Activated CD4-positive, CD25-positive, alpha-beta regulatory T cell (primary cell): ENCODE measurements around the gene NRN1L.
"Not testable (repeated sequence)": the region's sequence is repeated elsewhere in the genome, so short reads cannot be mapped to it uniquely, and the experiment has no call there.

Experiments used
- DNase-seq, 4 experiments: peaks; one replicate each; lab custom pipeline; 2025; lab: John Stamatoyannopoulos, UW

NRN1L gene

DNA sequence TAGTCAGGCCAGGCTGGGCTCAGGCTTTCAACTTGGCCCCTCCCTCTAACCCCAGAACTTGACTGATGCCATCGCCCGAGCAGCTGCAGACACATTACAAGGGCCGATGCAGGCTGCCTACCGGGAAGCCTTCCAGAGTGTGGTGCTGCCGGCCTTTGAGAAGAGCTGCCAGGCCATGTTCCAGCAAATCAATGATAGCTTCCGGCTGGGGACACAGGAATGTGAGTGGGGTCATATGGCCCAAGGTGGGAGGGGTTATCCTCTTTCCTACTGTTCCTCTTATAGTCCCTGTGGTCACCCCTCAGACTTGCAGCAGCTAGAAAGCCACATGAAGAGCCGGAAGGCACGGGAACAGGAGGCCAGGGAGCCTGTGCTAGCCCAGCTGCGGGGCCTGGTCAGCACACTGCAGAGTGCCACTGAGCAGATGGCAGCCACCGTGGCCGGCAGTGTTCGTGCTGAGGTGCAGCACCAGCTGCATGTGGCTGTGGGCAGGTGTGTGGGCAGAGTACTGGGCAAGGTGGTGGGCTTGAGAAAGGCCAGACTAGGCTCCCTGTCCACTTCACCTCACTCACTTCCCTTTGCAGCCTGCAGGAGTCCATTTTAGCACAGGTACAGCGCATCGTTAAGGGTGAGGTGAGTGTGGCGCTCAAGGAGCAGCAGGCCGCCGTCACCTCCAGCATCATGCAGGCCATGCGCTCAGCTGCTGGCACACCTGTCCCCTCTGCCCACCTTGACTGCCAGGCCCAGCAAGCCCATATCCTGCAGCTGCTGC is 2.1 kb upstream of the NRN1L start:
- DNase-seq, result no peak

DNA sequence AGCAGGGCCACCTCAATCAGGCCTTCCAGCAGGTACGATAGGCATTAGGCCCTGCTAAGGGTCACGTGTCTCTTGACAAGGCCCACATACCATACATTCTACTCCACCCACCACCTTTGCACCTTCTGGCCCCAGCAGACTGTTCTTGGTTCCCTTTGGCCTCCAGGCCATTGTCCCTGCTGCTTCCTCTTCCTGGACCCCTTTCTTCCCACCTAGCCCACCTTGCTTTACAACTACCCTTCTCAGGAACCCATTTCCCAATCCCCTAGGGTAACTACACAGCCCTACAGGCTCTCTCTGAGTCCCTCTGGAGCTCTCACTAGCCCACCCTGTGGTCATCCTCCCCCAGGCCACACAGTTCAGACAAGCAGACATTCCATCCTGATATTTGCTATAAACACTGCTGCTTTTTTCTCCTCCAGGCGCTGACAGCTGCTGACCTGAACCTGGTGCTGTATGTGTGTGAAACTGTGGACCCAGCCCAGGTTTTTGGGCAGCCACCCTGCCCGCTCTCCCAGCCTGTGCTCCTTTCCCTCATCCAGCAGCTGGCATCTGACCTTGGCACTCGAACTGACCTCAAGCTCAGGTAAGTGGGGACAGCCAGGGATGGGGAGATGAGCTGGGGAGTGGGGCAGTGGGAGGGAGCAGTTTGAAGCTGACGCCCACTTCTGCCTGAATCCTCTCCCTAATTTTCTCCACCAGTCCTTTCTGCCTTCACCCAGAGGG is 1.4 kb upstream of the NRN1L start:
- DNase-seq, result no peak

DNA sequence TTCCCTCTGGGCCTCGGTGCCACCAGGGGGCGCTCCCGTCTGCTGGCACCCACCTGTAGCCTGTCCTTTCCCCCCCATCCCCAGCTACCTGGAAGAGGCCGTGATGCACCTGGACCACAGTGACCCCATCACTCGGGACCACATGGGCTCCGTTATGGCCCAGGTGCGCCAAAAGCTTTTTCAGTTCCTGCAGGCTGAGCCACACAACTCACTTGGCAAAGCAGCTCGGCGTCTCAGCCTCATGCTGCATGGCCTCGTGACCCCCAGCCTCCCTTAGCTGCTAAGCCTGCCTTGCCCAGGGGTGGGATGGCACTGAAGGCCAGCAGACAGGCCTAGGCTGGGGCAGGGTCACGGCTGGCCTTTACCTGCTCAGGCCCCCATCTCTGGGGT is 818 bp upstream of the NRN1L start:
- DNase-seq, result peak; percentile 55 to 70 (median 60)

DNA sequence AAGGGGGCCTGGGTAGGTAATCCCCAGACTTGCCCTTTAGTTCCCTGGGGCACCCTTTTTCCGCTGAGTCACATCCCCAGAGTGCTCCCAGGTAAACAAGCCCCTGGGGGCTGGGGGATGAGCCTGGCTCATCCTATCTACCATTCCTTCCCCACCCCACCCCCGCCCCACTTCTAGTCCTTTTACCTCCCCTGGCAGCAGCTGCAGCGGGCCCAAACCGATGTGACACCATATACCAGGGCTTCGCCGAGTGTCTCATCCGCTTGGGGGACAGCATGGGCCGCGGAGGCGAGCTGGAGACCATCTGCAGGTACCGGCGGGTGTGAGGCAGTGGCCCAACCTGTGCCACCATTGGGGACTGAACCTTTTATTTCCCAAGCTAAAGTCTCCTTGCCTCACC is 860 bp downstream of the NRN1L start:
- no peak for DNase-seq

GRCh38 chr16:67885976-67886375 is 1.3 kb downstream of the NRN1L start:
- DNase-seq, result no peak

DNA sequence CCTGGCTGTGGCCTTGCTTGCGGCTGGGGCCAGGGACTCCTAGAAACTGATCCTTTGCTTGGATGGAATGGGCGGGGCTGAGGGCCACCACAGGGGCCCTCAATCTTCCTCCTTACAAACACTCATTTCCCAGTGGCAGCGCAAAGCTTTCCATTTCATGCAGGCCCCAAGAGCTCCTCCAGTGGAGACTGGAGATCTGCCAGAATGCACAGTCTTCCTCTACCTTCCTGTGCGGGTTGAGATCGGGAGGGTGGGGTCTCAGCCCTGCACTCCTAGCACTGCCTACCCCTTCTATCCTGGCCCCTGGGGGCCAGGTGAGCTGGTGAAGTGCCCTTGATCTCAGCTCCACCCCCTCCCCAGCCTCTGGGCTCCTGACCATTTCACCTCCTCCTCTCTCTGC is 1.7 kb downstream of the NRN1L start:
- no peak for DNase-seq

GRCh38 chr16:67888331-67888730 is 3.6 kb downstream of the NRN1L start:
- no peak for DNase-seq

DNA sequence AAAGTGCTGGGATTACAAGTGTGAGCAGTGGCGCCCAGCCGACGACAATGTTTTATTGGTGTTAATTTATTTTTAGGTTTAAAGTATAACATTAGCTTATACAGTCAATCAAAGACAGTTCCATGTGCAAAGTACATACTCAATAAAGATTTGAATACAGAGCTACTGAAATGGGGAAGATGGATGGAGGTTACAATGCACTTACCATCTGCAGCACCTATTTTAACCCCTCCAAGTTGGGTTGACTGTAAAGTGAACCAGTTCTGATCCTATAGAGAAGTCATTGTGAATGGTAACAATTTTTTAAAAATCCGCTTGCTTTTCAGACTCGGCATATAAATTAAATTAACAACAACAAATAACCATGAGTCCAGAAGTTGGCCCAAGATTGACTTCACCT is 7.7 kb downstream of the NRN1L start:
- no peak for DNase-seq

DNA sequence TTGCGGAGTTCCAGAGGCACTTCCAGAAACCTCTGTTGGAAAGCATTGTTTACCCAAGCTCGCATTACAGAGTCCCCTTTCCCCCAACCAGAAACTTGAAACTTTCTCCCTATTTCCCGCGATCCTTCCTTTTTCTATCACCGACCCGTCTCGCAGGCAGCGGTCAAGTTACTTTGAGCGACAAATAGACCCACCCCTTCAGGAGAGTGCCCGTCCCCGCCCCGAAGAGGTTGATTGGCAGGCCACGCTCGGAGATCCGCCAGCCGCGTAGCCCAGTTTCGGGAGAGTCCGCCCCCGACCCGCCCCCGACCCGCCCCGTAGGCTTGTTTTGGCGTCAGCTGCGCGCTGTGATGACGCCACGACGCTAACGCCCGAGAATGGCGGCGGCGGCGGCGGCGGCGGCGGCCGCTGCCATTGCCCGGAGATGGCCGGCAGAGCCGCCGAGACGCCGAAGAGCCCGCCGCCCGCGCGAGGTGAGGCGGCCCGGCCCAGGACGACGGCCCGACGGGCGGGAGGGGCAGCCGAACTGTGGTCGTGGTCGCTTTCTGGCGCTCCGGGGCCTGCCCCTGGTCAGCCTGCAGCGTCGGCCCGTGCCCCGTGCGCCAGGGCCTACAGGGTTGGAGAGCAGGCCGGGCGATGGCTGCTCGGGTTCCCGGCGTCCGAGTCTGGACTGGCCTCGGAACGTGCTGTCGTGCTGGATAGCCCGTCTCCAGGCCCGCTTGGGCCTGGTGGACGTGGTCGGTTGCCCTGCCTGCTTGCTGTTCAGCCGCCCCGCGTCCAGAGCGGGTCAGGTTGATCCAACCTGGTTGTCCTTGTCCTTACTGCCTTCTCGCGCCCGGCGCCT is 8.4 kb downstream of the NRN1L start, which contains the start of gene PSKH1:
Gene PSKH1 (plus strand): TSS at position 356 of the 844 bp plus-strand sequence. CDS start 15,496 bp downstream, outside the sequence.
- DNase-seq, result peak; percentile 91 to 96 (median 93)

DNA sequence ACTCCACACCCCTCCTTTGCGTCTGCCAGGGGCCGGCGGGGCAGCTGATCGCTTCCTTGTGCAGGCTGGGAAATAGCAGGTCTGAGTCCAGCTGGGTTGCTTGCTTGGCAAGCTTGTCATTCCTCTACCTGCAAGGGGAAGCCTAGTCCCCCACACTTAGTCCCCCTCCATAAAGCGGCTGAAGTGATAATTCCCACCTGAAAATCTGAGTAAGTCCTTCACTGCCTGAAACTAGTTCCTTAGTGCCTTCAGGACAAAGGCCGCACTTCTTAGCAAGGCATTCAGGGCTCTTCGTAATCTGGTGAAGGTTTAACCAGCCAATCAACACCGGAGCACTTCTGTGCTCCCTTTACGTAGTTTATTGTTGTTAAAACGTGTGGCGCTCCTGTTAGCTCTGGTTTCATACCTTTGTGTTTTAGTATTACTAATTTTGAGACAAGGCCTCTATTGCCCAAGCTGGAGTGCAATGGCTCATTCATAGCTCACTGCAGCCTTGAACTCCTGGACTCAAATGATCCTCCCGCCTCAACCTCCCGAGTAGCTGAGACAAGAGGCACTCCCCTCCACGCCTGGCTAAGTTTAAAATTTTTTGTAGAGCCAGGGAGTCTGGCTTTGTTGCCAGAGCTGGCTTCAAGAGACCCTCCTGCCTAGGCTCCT is 9.2 kb downstream of the NRN1L start:
- DNase-seq, result no peak

DNA sequence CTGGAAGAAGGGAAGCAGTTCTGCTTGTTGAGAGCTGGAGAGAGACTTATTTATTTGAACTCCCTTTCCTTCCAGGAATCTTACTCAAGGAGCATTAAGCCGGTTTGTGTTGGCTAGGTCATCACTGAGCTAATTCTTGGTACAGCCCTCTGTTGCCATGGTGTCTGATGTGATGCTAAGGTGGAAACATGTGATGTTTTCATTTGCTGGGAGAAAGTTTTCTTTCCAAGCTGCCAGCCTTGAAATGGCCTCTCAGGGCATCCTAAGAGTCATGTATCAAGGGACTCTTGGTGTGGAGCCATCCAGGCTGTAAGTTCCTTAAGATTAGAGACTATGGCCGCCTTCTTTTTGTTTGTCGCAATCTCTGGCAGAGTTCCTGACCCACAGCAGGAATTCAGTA is 12.5 kb downstream of the NRN1L start:
- DNase-seq, result no peak

DNA sequence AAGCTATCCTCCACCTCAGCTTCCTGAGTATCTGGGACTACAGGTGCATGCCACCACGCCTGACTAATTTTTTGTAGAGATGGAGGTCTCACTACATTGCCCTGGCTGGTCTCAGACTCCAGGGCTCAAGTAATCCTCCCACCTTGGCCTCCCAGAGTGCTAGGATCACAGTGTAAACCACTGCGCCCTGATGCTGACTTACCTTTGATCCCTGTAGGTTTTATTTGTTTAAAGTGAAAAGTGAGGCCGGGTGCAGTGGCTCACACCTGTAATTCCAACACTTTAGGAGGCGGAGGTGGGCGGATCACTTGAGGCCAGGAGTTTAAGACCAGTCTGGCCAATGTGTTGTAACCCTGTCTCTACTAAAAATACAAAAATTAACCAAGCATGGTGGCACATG is 17.0 kb downstream of the NRN1L start:
- no peak for DNase-seq

- DNase-seq, result no peak
Measured at GRCh38 chr16:67902831-67903230, 18.1 kb downstream of the NRN1L start.

DNA sequence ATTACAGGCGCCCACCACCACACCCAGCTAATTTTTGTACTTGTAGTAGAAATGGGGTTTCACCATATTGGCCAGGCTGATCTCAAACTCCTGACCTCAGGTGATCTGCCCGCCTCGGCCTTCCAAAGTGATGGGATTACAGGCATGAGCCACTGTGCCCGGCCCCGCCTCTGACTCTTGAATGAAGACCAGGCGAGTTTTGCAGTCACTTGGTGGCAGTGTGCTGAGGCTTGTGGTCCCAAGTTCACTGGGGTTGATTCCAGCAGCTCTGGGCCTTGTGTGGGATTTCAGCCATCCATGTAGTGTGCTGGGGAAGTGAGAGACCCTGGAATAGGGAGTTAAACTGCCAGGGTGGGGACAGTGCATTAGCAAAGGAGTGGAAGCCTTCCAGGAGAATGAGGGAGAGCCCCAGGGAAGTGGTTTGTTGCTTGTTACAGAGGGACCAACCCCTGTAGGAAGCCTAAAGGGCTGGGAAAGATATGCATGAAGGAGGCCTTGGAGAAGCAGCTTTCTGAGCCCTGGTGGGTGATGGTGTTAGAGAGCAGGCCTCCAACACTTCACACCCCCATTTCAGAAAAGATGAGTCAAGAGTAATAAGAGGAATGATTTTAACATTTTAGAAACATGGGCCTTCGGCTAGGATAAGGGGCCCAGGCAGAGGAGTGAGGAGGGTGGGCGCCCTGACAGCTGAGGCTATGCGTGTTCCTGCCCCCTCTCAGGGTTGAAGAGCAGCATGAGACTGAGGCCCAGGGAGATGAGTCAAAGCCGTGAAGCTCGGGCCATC is 22.9 kb downstream of the NRN1L start:
- DNase-seq, result no peak

- DNase-seq, result no peak
Measured at GRCh38 chr16:67909056-67909742, 24.5 kb downstream of the NRN1L start.

DNA sequence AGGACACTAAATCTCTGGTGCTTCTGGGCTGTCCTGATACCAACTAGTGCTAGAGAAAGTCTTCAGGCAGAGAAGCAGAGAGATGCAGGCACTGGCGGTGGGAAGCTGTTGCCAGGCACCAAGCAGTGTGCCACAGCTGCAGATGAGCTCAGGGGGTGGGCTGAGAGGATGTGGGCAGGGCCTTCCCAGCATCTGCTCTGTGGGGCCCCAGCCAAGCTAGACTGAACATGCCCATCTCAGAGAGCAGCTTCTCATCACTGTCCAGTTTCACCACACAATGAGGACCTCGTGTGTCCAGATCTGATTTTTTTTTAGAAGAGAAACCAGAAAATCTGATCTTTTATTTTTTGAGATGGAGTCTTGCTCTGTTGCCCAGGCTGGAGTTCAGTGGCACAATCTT is 25.5 kb downstream of the NRN1L start:
- no peak for DNase-seq

DNA sequence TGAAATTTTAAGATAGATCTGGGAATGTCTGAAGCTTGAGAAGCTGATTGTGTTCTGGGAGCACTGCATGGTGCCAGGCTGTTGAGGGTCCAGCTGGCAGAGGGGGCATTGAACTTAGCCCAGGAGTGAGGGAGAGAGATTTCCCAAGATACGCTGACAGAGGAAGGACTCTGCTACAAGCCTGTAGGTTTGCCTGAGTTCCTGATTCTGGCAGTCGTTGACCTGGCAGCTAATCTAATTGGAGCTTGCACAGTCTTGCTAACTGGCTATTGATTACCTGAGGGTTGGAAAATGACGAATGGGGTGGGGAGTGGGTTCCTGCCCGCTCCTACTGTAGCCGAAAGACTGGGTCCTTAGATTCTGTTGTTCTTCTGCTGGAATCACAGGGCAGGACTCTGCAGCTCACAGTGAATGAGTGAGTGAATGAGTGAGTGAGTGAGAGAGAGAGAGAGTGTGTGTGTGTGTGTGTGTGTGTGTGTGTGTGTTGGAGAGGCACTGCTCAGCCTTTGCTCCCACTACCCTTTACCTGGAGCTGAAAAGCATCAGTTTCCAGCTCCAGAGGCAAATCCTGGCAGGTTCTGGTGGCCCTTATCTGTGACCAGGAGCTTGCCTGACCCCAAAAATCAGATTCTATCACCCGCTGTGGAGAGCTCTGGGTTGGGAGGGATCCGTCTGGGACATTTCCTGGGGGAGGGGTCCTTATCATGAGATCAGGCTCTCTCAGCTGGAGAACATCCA is 30.2 kb downstream of the NRN1L start:
- DNase-seq, result no peak

DNA sequence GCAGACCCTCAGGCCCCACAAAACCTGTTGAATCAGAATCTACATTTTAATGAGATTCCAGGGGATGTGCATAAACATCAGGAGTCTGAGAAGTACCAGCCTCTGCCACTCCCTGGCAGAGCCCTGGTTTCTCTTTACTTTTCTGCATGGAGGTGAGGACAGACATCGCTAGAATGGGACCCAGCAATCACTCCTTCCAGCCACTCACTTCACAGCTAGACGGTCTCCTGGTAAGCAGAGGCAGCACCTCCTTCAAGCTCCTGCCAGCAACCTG is 30.7 kb downstream of the NRN1L start:
- not testable (repeated sequence) for DNase-seq

DNA sequence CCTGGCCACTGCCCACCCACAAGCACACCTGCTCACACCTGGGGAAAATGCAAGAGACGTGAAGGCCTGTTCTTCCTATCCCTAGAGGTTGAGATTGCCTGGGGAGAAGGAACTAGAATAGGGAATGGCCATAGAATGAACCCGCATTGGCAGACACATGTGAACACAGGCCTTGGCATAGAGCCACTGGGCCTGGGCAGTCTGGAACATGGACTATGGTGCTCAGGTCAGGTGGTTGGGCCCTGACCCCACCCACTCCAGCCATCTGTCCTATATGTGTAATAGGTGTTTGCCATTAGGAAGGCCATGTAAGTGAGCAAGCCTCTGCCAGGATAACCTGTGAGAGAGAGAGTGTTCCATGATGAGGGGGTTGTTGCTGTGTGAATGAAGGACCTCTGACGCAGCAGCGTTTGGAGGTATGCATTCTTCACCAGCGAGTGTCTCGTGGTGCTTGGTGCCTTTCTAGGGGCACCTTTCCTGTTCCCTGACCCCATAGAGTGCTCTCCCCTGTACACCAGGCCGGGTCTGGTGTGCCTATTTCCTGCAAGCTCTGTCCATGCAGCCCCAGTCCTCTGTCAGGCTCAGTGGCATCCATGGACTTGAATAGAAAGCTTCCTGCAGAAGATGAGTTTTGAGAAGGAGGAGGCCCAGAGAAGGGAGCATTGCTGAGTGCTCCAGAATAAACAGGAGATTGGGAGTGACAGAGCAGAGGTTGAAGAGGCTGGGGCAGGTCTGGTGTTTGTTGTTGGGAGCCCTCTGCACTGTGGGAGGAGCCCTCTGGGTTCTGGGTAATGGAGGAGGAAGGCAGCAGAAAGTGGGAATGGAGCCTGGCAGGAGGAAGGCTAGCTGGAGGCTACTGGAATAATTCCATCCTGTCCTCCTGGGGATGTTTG is 31.4 kb downstream of the NRN1L start:
- no peak for DNase-seq
